Mucosa of descending colon (tissue), 3 donors: Measurements from ENCODE around the gene RAD51B. TPM values are rescaled to one million over a fixed set of nuclear protein-coding genes. Genes with fewer than 3 reads are reported as not detected.
A peak's percentile ranks its signal among the peaks of the same experiment; 100 is the strongest.

Experiments
- ATAC-seq: fragments of 200-7000 bp; cut with Tn5 transposase; one replicate; pipeline ENCODE4 v1.9.1; 2020; ENCODE audit warnings: mild to moderate bottlenecking, moderate library complexity
- DNase-seq, 3 donors: peaks; one replicate each; pipeline ENCODE4 v3.0.0-alpha.2; 2020
- H3K36me3 ChIP-seq: fragments of 200-600 bp; one replicate; pipeline ENCODE4 v1.8.0; 2021; ENCODE audit warnings: low read depth, mild to moderate bottlenecking
- H3K4me1 ChIP-seq: fragments of 200-600 bp; one replicate; pipeline ENCODE4 v1.8.0; 2021; ENCODE audit warnings: low read depth, mild to moderate bottlenecking
- H3K4me3 ChIP-seq: fragments of 200-600 bp; one replicate; pipeline ENCODE4 v1.8.0; 2021; ENCODE audit warnings: mild to moderate bottlenecking
- H3K9me3 ChIP-seq: fragments of 200-600 bp; one replicate; pipeline ENCODE4 v1.8.0; 2021; ENCODE audit warnings: mild to moderate bottlenecking
- intact Hi-C, 2 donors: fragments of 100-400 bp; cut with DNase I in 1 of 2; cut with micrococcal nuclease in 1 of 2; formaldehyde crosslinking; loops; one replicate each; pipeline versions ENCODE4 v1.11.0 to v1.11.1; 2022; cut with DNase I, micrococcal nuclease
- total RNA-seq, 3 donors: library from RNA; stranded (reverse); fragmentation: NEBNext Ultra II Directional in 2 of 3; extraction: Animal tissue kit (Norgen Biotek cat#: 25700) in 2 of 3; gene quantifications; one replicate each; pipeline versions ENCODE4 v1.2.1 to v1.2.4, GENCODE V29; 2021 to 2023
- TF ChIP-seq, protein P1 (sequence below): fragments of 200-600 bp; IDR thresholded peaks from one replicate; pipeline ENCODE4 v1.8.0; 2022; ENCODE audit warnings: antibody characterized with exemption, mild to moderate bottlenecking
- donor health status: DM: no; HTN: no; CAD: no; lungs with moderate emphysema.
- donor health status: DM: no; HTN: no; CAD: no.
- donor health status: DM: no; HTN: yes; CAD: no.

RAD51B gene
- total RNA-seq, 3 donors from 2014 or later, result 15.8 to 23.3 (median 20.9) TPM

- H3K4me3 ChIP-seq, result no peak overlapping the region
- ATAC-seq (no peak), DNase-seq (no peak)
- intact Hi-C loops, result no loop called here
- no peaks in the 10 kb centered on the region for H3K4me1 ChIP-seq
- H3K9me3 ChIP-seq, result no peaks in the 10 kb centered on the region
- TF ChIP-seq, protein P1, sequence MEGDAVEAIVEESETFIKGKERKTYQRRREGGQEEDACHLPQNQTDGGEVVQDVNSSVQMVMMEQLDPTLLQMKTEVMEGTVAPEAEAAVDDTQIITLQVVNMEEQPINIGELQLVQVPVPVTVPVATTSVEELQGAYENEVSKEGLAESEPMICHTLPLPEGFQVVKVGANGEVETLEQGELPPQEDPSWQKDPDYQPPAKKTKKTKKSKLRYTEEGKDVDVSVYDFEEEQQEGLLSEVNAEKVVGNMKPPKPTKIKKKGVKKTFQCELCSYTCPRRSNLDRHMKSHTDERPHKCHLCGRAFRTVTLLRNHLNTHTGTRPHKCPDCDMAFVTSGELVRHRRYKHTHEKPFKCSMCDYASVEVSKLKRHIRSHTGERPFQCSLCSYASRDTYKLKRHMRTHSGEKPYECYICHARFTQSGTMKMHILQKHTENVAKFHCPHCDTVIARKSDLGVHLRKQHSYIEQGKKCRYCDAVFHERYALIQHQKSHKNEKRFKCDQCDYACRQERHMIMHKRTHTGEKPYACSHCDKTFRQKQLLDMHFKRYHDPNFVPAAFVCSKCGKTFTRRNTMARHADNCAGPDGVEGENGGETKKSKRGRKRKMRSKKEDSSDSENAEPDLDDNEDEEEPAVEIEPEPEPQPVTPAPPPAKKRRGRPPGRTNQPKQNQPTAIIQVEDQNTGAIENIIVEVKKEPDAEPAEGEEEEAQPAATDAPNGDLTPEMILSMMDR, result no peak
- no peaks in the 10 kb centered on the region for H3K36me3 ChIP-seq
Measured at GRCh38 chr14:68576031-68576430, 756.5 kb downstream of the RAD51B start.

- TF ChIP-seq, protein P1, result no peak
- Histone ChIP-seq H3K4me1 (no peaks in the 10 kb centered on the region), H3K4me3 (no peak overlapping the region), H3K9me3 (no peaks in the 10 kb centered on the region), H3K36me3 (no peaks in the 10 kb centered on the region)
- no peak for DNase-seq
- intact Hi-C loops, result no loop called here
- no peak for ATAC-seq
Measured at GRCh38 chr14:68576496-68577244, 757.1 kb downstream of the RAD51B start.

GRCh38 chr14:68577802-68578541 lies 758.4 kb downstream of the RAD51B start:
- Histone ChIP-seq H3K4me3 (no peak overlapping the region), H3K9me3 (no peaks in the 10 kb centered on the region), H3K4me1 (no peaks in the 10 kb centered on the region), H3K36me3 (no peaks in the 10 kb centered on the region)
- intact Hi-C loops, result no loop called here
- ATAC-seq, result peak; percentile 63
- peak in 1 of 3 donors; percentile 35 for DNase-seq
- TF ChIP-seq, protein P1, result no peak

DNA sequence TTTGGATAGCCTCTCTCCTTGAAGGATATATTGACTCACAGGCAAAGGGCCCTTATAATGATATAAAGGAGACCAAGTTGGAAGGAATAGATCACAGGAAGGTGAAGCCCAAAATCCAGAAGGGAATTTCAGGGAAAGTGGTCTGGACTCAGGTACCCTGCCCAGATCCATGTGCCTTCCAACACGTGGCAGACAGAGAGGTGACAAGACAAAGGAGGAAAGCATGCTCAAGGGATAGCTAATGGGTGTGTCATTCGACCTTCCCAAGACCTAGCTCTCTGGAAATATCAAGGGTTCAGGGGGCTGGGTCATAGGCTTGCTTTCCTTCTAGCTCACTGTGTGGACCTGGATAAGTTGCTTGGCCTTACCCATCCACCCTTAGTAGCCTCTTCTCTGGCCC lies 759.0 kb downstream of the RAD51B start:
- intact Hi-C loops, result no loop called here
- TF ChIP-seq, protein P1, result no peak
- DNase-seq (no peak), ATAC-seq (no peak)
- H3K36me3 ChIP-seq, result no peaks in the 10 kb centered on the region
- no peaks in the 10 kb centered on the region for H3K9me3 ChIP-seq
- no peak overlapping the region for H3K4me3 ChIP-seq
- no peaks in the 10 kb centered on the region for H3K4me1 ChIP-seq

GRCh38 chr14:68580096-68580645 lies 760.6 kb downstream of the RAD51B start:
- H3K9me3 ChIP-seq, result no peaks in the 10 kb centered on the region
- TF ChIP-seq, protein P1, result no peak
- DNase-seq (no peak), ATAC-seq (peak; percentile 26)
- intact Hi-C loops, result no loop called here
- no peaks in the 10 kb centered on the region for H3K36me3 ChIP-seq
- no peak overlapping the region for H3K4me3 ChIP-seq
- H3K4me1 ChIP-seq, result no peaks in the 10 kb centered on the region
